SK-N-SH treated with all-trans-retinoic acid at 6 μM for 48 hours (cell line): ENCODE results near the gene EOLA1.
"Not testable (repeated sequence)": the region's sequence is repeated elsewhere in the genome, so short reads cannot be mapped to it uniquely, and the experiment has no call there.

Source experiments
- ARNTL ChIP-seq: fragments of 450-650 bp; formaldehyde crosslinking; IDR thresholded peaks from 2 replicates; pipeline ENCODE4 v1.5.0; 2020; ENCODE audit warnings: low read depth, mild to moderate bottlenecking, moderate library complexity, borderline replicate concordance
- BACH2 ChIP-seq: fragments of 250-450 bp; sonication (Bioruptor Pico); IDR thresholded peaks from 2 replicates; pipeline ENCODE4 v1.9.0; 2021; ENCODE audit warnings: mild to moderate bottlenecking, borderline replicate concordance
- CREB5 ChIP-seq: fragments of 250-450 bp; sonication (Bioruptor Pico); IDR thresholded peaks from 2 replicates; pipeline ENCODE4 v1.5.1; 2020; ENCODE audit warnings: low read depth, mild to moderate bottlenecking, moderate library complexity
- CSDC2 ChIP-seq: fragments of 250-450 bp; sonication (Bioruptor Pico); IDR thresholded peaks from 2 replicates; pipeline ENCODE4 v1.5.0; 2020; ENCODE audit warnings: mild to moderate bottlenecking, moderate library complexity
- GLIS3 ChIP-seq: fragments of 250-450 bp; sonication (Bioruptor Pico); IDR thresholded peaks from 2 replicates; pipeline ENCODE4 v1.5.0; 2020; ENCODE audit warnings: mild to moderate bottlenecking, moderate library complexity
- PATZ1 ChIP-seq: fragments of 250-450 bp; sonication (Bioruptor Pico); IDR thresholded peaks from 2 replicates; pipeline ENCODE4 v1.8.0; 2020; ENCODE audit warnings: mild to moderate bottlenecking, moderate library complexity, borderline replicate concordance
- POU6F1 ChIP-seq: fragments of 250-450 bp; sonication (Bioruptor Pico); IDR thresholded peaks from 2 replicates; pipeline ENCODE4 v1.8.0; 2021; ENCODE audit warnings: low read depth, mild to moderate bottlenecking, moderate library complexity, borderline replicate concordance
- PPARA ChIP-seq: fragments of 250-450 bp; sonication (Bioruptor Pico); IDR thresholded peaks from 2 replicates; pipeline ENCODE4 v1.5.0; 2020; ENCODE audit warnings: mild to moderate bottlenecking, borderline replicate concordance
- RARB ChIP-seq: fragments of 250-450 bp; sonication (Bioruptor Pico); IDR thresholded peaks from 2 replicates; pipeline ENCODE4 v1.8.0; 2021; ENCODE audit warnings: mild to moderate bottlenecking, moderate library complexity
- SNAI2 ChIP-seq: fragments of 250-450 bp; sonication (Bioruptor Pico); IDR thresholded peaks from 2 replicates; pipeline ENCODE4 v1.5.0; 2020; ENCODE audit warnings: mild to moderate bottlenecking, moderate library complexity
- ZC3H10 ChIP-seq: fragments of 250-450 bp; sonication (Bioruptor Pico); IDR thresholded peaks from 2 replicates; pipeline ENCODE4 v1.5.1; 2021; ENCODE audit warnings: mild to moderate bottlenecking, moderate library complexity
- ZFP30 ChIP-seq: fragments of 450-650 bp; formaldehyde crosslinking; IDR thresholded peaks from 2 replicates; pipeline ENCODE4 v1.5.0; 2022; ENCODE audit warnings: mild to moderate bottlenecking, moderate library complexity
- ZNF8 ChIP-seq: fragments of 450-650 bp; formaldehyde crosslinking; IDR thresholded peaks from 2 replicates; pipeline ENCODE4 v1.5.0; 2020; ENCODE audit warnings: mild to moderate bottlenecking, moderate library complexity

- TF ChIP-seq PATZ1 (CRISPR knock-in tag); ZNF8 (CRISPR knock-in tag); ZFP30 (CRISPR knock-in tag); RARB (CRISPR knock-in tag); GLIS3 (CRISPR knock-in tag); POU6F1 (CRISPR knock-in tag); ARNTL (CRISPR knock-in tag); PPARA (CRISPR knock-in tag); CSDC2; ZC3H10 (CRISPR knock-in tag); BACH2 (CRISPR knock-in tag); SNAI2 (CRISPR knock-in tag); CREB5: not testable (repeated sequence)
Observed at GRCh38 chrX:149534926-149535602, 5.7 kb upstream of the EOLA1 start.
